ENCODE data around the gene GNA15. TPM values are rescaled to one million over a fixed set of nuclear protein-coding genes. Genes with fewer than 3 reads are reported as not detected.

Gene GNA15
- total RNA-seq, 1 donor from 2014 or later: 85.0 TPM

DNA sequence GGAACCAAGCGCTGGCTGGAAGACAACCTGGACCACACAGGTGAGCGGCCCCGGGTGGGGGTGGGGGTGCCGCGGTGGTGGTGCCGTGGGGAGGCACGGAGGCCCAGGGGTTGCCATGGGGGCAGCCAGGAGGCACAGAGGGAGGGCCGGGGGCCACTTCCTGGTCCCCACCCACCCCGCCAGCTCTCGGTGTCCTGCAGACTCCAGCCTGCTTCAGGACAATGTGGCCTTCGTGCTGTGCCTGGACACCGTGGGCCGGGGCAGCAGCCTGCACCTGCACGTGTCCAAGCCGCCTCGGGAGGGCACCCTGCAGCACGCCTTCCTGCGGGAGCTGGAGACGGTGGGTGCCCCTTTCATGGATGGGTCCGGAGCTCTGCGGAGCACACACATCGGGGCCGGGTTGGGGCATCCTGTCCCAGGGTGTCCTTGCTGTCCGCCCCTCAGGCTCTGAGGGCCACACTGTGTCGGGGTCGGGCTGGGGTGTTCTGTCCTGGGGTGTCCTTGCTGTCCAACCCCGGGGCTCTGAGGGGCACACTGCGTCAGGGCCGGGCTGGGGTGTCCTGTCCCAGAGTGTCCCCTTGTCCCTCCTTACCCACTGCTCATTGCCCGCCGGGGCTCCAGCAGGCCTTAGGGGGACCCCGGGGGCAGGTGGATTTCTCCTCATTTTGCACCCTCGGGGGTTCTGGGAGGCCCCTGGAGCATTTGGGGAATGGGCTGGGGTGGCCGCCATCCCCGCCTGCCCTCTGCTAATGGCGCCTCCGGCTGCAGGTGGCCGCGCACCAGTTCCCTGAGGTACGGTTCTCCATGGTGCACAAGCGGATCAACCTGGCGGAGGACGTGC is 68.2 kb downstream of the GNA15 start:
- Histone ChIP-seq H3K27me3 (ENCODE audit: control insufficient read depth, insufficient read depth, low read length) (no peaks in the 10 kb centered on the region), H3K4me3 (ENCODE audit: low read depth, low read length) (no peak overlapping the region), H3K36me3 (ENCODE audit: control insufficient read depth, insufficient read depth, low read length) (peaks cover 23% of the 10 kb centered on the region)
- DNase-seq (ENCODE audit: low read depth) (no peak), FAIRE-seq (no peak)
- TF ChIP-seq CTCF (IDR thresholded peaks at IDR 0.05; ENCODE audit: insufficient read depth, low read length, severe bottlenecking): no peak

DNA sequence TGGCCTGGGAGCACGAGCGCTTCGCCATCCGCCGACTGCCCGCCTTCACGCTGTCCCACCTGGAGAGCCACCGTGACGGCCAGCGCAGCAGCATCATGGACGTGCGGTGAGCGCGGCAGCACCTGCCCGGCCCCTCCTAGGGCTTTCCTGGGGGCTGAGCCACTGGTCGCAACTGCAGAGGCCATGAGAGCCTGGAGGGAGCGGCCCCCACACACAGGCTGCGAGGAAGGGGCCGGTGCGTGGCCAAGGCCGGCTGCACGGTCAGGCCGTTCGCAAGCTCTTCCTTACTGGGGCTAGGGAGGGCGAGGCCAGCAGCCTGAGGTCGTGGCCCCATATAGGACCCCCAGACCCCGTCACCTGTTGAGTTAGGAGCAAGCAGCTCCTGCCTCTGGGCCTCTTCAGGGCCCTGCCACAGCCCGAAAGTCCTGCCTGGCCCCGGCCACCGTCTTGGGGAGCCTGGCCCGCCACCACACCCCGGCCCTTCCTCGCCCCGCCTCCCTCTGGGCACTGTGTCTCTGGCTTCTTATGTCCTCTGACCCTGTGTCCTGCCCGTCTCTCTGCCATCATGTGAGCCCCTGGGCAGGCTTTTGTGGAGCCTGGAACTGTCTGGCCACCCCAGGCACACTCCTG is 68.9 kb downstream of the GNA15 start:
- Histone ChIP-seq H3K27me3 (ENCODE audit: control insufficient read depth, insufficient read depth, low read length) (no peaks in the 10 kb centered on the region), H3K36me3 (ENCODE audit: control insufficient read depth, insufficient read depth, low read length) (peaks cover 20% of the 10 kb centered on the region), H3K4me3 (ENCODE audit: low read depth, low read length) (no peak overlapping the region)
- DNase-seq (ENCODE audit: low read depth): no peak
- no peak for FAIRE-seq
- TF ChIP-seq CTCF (IDR thresholded peaks at IDR 0.05; ENCODE audit: insufficient read depth, low read length, severe bottlenecking): no peak

- DNase-seq (ENCODE audit: low read depth) (no peak), FAIRE-seq (no peak)
- Histone ChIP-seq H3K4me3 (ENCODE audit: low read depth, low read length) (no peak overlapping the region), H3K27me3 (ENCODE audit: control insufficient read depth, insufficient read depth, low read length) (no peaks in the 10 kb centered on the region), H3K36me3 (ENCODE audit: control insufficient read depth, insufficient read depth, low read length) (peaks cover 18% of the 10 kb centered on the region)
- TF ChIP-seq CTCF (IDR thresholded peaks at IDR 0.05; ENCODE audit: insufficient read depth, low read length, severe bottlenecking): no peak
Measured at GRCh38 chr19:3206216-3206953, 70.6 kb downstream of the GNA15 start.

DNA sequence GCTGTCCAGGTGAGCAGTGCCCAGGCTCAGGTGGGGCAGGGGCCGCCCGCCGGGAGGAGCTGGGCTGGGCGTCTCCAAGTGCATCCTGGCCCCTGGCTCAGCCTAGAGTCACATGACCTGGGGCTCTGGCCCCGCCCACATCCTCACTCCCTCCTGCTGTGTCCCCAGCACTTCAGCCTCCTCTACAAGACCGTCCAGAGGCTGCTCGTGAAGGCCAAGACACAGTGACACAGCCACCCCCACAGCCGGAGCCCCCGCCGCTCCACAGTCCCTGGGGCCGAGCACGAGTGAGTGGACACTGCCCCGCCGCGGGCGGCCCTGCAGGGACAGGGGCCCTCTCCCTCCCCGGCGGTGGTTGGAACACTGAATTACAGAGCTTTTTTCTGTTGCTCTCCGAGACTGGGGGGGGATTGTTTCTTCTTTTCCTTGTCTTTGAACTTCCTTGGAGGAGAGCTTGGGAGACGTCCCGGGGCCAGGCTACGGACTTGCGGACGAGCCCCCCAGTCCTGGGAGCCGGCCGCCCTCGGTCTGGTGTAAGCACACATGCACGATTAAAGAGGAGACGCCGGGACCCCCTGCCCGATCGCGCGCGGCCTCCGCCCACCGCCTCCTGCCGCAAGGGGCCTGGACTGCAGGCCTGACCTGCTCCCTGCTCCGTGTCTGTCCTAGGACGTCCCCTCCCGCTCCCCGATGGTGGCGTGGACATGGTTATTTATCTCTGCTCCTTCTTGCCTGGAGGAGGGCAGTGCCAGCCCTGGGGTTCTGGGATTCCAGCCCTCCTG is 71.8 kb downstream of the GNA15 start:
- FAIRE-seq (no peak), DNase-seq (ENCODE audit: low read depth) (no peak)
- Histone ChIP-seq H3K36me3 (ENCODE audit: control insufficient read depth, insufficient read depth, low read length) (peaks cover 18% of the 10 kb centered on the region), H3K27me3 (ENCODE audit: control insufficient read depth, insufficient read depth, low read length) (no peaks in the 10 kb centered on the region), H3K4me3 (ENCODE audit: low read depth, low read length) (no peak overlapping the region)
- no peak for TF ChIP-seq CTCF (IDR thresholded peaks at IDR 0.05; ENCODE audit: insufficient read depth, low read length, severe bottlenecking)

GRCh38 chr19:3208317-3209207 is 72.7 kb downstream of the GNA15 start:
- Histone ChIP-seq H3K27me3 (ENCODE audit: control insufficient read depth, insufficient read depth, low read length) (no peaks in the 10 kb centered on the region), H3K4me3 (ENCODE audit: low read depth, low read length) (no peak overlapping the region), H3K36me3 (ENCODE audit: control insufficient read depth, insufficient read depth, low read length) (peaks cover 16% of the 10 kb centered on the region)
- TF ChIP-seq CTCF (IDR thresholded peaks at IDR 0.05; ENCODE audit: insufficient read depth, low read length, severe bottlenecking): no peak
- DNase-seq (ENCODE audit: low read depth) (no peak), FAIRE-seq (no peak)
